Sigmoid colon (tissue), 4 donors: ENCODE measurements around the gene ZNF554.

Experiments
- EP300 ChIP-seq, 4 donors: sonication (generic); formaldehyde crosslinking; IDR thresholded peaks; one replicate each; pipeline ENCODE4 v1.6.1; 2017; ENCODE audit warnings: antibody characterized with exemption in 4 of 4
- POLR2A ChIP-seq, 2 donors: fragments of 450-650 bp; IDR thresholded peaks; one replicate each; pipeline ENCODE4 v1.6.1; 2016; ENCODE audit warnings: antibody characterized with exemption in 2 of 2, mild to moderate bottlenecking in 2 of 2, moderate library complexity in 2 of 2
- POLR2AphosphoS5 ChIP-seq, 4 donors: sonication (generic); formaldehyde crosslinking; IDR thresholded peaks; one replicate each; pipeline ENCODE4 v1.6.1; 2017; ENCODE audit warnings: antibody characterized with exemption in 4 of 4
- TF ChIP-seq, protein P1 (sequence below), 4 experiments: fragments of 450-650 bp in 3 of 4; fragments of 200-600 bp in 1 of 4; IDR thresholded peaks; one replicate each; pipeline ENCODE4 v1.5.1; 2016 to 2019; ENCODE audit warnings: antibody characterized with exemption in 4 of 4, mild to moderate bottlenecking in 3 of 4, moderate library complexity in 2 of 4

DNA sequence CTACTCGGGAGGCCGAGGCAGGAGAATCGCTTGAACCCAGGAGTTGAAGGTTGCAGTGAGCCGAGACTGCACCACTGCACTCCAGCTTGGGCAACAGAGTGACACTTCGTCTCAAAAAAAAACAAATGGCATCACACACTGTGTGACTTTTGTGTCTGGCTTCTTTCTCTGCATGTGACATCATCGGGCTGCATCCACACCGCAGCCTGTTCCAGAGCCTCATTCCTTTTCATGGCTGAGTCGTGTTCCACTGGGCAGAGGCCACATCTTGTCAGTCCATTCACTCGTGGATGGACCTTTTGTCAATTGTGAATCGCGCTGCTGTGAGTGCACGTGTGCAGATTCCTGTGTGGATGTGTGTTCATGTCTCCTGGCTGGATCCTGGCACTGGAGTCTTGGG lies 26.1 kb upstream of the ZNF554 start:
- TF ChIP-seq, protein P1, sequence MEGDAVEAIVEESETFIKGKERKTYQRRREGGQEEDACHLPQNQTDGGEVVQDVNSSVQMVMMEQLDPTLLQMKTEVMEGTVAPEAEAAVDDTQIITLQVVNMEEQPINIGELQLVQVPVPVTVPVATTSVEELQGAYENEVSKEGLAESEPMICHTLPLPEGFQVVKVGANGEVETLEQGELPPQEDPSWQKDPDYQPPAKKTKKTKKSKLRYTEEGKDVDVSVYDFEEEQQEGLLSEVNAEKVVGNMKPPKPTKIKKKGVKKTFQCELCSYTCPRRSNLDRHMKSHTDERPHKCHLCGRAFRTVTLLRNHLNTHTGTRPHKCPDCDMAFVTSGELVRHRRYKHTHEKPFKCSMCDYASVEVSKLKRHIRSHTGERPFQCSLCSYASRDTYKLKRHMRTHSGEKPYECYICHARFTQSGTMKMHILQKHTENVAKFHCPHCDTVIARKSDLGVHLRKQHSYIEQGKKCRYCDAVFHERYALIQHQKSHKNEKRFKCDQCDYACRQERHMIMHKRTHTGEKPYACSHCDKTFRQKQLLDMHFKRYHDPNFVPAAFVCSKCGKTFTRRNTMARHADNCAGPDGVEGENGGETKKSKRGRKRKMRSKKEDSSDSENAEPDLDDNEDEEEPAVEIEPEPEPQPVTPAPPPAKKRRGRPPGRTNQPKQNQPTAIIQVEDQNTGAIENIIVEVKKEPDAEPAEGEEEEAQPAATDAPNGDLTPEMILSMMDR (IDR thresholded peaks at IDR 0.05): no peak
- no peak for TF ChIP-seq EP300 (IDR thresholded peaks at IDR 0.05)
- no peak for TF ChIP-seq POLR2AphosphoS5 (IDR thresholded peaks at IDR 0.05)
- no peak for TF ChIP-seq POLR2A (IDR thresholded peaks at IDR 0.05)
